PFSK-1 (cell line): ENCODE results near the gene EIF3A.

Experiments
- FOXP2 ChIP-seq: optimal IDR thresholded peaks from 2 replicates; pipeline ENCODE3; 2011; ENCODE audit warnings: borderline replicate concordance, control low read depth, inconsistent platforms; ENCODE audit not compliant: insufficient read depth; ENCODE audit errors: extremely low read length, extremely low read depth
- POLR2AphosphoS5 ChIP-seq: IDR thresholded peaks from 2 replicates; pipeline ENCODE4 v1.6.1; 2012; ENCODE audit warnings: low read depth, mild to moderate bottlenecking, control low read depth, low read length, moderate library complexity
- REST ChIP-seq, 2 experiments: IDR thresholded peaks; 2 replicates each; pipeline versions ENCODE4 v1.6.1 to v1.8.0; 2011 to 2012; ENCODE audit warnings: low read depth in 2 of 2, low read length in 2 of 2, control low read depth in 1 of 2, inconsistent platforms in 1 of 2, mild to moderate bottlenecking in 1 of 2, moderate library complexity in 1 of 2; ENCODE audit not compliant: insufficient read depth in 1 of 2
- SIN3A ChIP-seq: IDR thresholded peaks from 2 replicates; pipeline ENCODE4 v1.6.1; 2012; ENCODE audit warnings: mild to moderate bottlenecking, low read length, moderate library complexity, borderline replicate concordance; ENCODE audit not compliant: insufficient read depth
- TAF1 ChIP-seq: IDR thresholded peaks from 2 replicates; pipeline ENCODE4 v1.6.1; 2012; ENCODE audit warnings: low read length, control low read depth, borderline replicate concordance; ENCODE audit not compliant: insufficient read depth

EIF3A gene

DNA sequence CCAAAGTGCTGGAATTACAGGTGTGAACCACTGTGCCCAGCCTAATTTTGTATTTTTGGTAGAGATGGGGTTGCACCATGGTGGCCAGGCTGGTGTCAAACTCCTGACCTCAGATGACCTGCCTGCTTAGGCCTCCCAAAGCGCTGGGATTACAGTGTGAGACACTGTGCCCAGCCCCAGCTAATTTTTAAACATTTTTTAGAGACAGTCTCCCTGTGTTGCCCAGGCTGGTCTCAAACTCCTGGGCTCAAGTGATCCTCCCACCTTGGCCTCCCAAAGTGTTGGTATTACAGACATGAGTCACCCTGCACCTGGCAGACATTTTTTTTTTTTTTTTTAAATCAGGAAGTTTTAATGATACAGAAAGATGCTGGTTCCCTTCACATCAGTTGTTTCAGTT is 38.8 kb upstream of the EIF3A start:
- TF ChIP-seq REST (IDR thresholded peaks at IDR 0.05; ENCODE audit: insufficient read depth in 1 of 2, low read depth in 2 of 2, low read length in 2 of 2) (no peak), TAF1 (no peak), SIN3A (no peak), FOXP2 (no peak), POLR2AphosphoS5 (no peak)

GRCh38 chr10:119118231-119118630 is 37.6 kb upstream of the EIF3A start:
- TF ChIP-seq POLR2AphosphoS5 (no peak), SIN3A (no peak), FOXP2 (no peak), TAF1 (no peak), REST (IDR thresholded peaks at IDR 0.05; ENCODE audit: insufficient read depth in 1 of 2, low read depth in 2 of 2, low read length in 2 of 2) (no peak)

- no peak for TF ChIP-seq REST (IDR thresholded peaks at IDR 0.05; ENCODE audit: insufficient read depth in 1 of 2, low read depth in 2 of 2, low read length in 2 of 2)
- no peak for TF ChIP-seq POLR2AphosphoS5
- TF ChIP-seq SIN3A = no peak
- no peak for TF ChIP-seq FOXP2
- no peak for TF ChIP-seq TAF1
Observed at GRCh38 chr10:119116326-119116951, 35.8 kb upstream of the EIF3A start.

DNA sequence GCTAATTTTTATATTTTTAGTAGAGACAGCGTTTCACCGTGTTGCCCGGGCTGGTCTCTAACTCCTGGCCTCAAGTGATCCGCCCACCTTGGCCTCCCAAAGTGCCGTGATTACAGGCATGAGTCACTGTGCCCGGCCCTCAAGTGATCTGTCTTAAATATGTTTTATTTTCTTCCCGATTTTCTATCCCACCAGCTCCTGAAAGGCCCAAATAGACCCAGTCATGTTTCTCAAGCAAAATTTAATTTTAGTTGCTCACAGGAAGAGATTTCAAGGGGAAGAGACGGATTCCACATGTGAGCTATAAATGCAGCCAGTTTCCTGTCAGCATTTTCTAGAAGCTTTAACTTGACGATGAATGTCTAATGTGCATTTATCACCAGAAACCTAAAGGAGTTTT is 35.3 kb upstream of the EIF3A start:
- no peak for TF ChIP-seq SIN3A
- no peak for TF ChIP-seq FOXP2
- no peak for TF ChIP-seq TAF1
- no peak for TF ChIP-seq POLR2AphosphoS5

DNA sequence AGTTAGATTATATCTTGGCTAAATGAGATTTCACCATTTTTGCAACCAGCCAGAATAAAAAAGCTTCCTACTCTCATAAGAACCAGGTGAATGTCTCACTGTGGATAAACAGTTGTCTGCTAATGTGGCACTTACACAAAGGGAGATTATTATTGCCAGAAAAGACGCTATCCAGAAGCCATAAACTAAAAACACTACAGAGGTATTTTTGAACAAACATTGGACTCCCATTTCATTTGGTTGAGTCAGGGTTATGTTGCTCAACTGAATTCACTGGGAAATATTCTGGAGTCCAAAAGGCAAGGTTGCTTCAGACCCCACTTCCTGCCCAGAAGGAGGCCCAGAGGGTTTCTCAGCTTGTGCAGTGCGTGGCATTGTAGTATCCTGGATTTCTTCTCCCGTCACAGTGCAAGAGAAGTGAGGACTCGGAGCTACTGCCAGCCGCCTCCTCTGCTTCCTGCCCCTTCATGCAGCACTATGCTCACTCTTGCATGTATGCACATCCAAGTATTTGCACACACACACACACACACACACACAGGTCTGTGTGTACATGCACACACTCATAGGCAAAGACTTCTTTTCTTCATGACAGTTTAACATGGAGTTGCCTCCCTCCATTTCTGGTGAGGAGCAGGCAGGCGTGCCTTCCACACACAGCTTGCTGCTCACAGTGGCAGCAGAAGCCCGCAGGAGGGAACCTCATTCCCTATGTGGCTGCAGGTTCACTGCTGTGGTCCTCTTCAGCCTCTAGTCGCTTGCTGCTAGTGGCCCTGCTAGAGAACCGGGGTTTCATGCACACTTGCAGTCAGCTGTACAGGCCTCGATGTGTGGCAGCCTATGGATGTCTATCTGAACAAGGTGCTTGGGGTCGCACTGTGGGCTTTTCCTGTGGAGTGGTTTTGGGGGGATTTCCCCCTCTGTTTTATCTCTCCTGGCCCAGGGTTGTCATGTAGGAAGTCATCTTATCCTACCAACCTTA is 33.4 kb upstream of the EIF3A start:
- no peak for TF ChIP-seq REST (IDR thresholded peaks at IDR 0.05; ENCODE audit: insufficient read depth in 1 of 2, low read depth in 2 of 2, low read length in 2 of 2)
- TF ChIP-seq SIN3A = no peak
- no peak for TF ChIP-seq POLR2AphosphoS5
- no peak for TF ChIP-seq TAF1
- no peak for TF ChIP-seq FOXP2
